Right kidney (tissue), 9 donors: ENCODE data around the gene UVRAG.

Source experiments
- DNase-seq: peaks from one replicate; pipeline ENCODE4 v3.0.0-alpha.2; 2016
- long read RNA-seq, 8 donors: transcript quantifications; one replicate each; lab custom pipeline, GENCODE V29; 2026

Gene UVRAG
- long read RNA-seq, donor 1, full-length matches to known transcripts, result 2 of 2 reads
- long read RNA-seq, donor 1, partial matches to known transcripts, result 0 of 2 reads
- long read RNA-seq, donor 1, other reads (novel, unspliced or antisense), result 0 of 2 reads
- long read RNA-seq, donor 2, full-length matches to known transcripts, result 2 of 2 reads
- long read RNA-seq, donor 2, partial matches to known transcripts, result 0 of 2 reads
- long read RNA-seq, donor 2, other reads (novel, unspliced or antisense), result 0 of 2 reads
- long read RNA-seq, donor 3, full-length matches to known transcripts, result 4 of 4 reads
- long read RNA-seq, donor 3, partial matches to known transcripts, result 0 of 4 reads
- long read RNA-seq, donor 3, other reads (novel, unspliced or antisense), result 0 of 4 reads
- long read RNA-seq, donor 4, full-length matches to known transcripts, result 5 of 5 reads
- long read RNA-seq, donor 4, partial matches to known transcripts, result 0 of 5 reads
- long read RNA-seq, donor 4, other reads (novel, unspliced or antisense), result 0 of 5 reads
- long read RNA-seq, donor 5, full-length matches to known transcripts, result 2 of 2 reads
- long read RNA-seq, donor 5, partial matches to known transcripts, result 0 of 2 reads
- long read RNA-seq, donor 5, other reads (novel, unspliced or antisense), result 0 of 2 reads
- long read RNA-seq, donor 6, full-length matches to known transcripts, result 1 of 1 reads
- long read RNA-seq, donor 6, partial matches to known transcripts, result 0 of 1 reads
- long read RNA-seq, donor 6, other reads (novel, unspliced or antisense), result 0 of 1 reads
- long read RNA-seq, donor 7, full-length matches to known transcripts, result 6 of 12 reads
- long read RNA-seq, donor 7, partial matches to known transcripts, result 6 of 12 reads
- long read RNA-seq, donor 7, other reads (novel, unspliced or antisense), result 0 of 12 reads
- long read RNA-seq, donor 8, full-length matches to known transcripts, result 3 of 3 reads
- long read RNA-seq, donor 8, partial matches to known transcripts, result 0 of 3 reads
- long read RNA-seq, donor 8, other reads (novel, unspliced or antisense), result 0 of 3 reads

DNA sequence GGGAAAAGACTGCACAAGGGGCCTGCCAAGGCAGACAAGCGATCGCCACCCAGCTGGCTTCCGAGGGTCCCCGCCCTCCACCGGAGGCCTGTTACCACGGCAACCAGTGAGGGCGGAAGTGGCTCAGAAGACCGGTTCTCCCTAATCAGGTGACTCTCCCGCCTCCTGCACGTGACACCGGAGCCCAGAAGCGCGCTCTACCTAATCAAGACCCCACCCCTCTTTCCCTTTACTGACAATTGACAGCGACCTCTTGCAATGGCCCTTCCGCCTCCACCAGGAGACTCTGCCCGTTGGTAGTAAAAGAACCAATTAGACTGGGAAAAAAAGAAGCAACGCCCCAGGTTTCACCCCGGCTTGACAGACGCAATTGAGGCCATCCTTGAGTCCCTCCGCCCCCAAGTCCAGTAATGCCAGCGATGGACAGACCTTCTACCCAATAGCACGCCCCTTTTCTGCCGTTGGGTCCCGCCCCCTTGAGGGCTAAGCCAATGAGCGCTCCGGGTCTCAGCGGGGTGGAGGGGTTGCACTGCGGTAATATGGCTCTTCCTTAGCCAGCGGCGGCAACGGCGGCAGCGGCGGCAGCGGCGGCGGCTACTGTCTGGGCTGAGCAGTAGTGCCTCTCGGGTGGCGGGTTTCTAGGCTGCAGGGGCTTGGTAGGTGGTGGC is at the start of gene UVRAG:
UVRAG (plus strand) TSS at position 534 of the 668 bp plus-strand sequence. CDS start 198 bp downstream, outside the sequence.
- peak; percentile 99 for DNase-seq

- DNase-seq, result no peak
Measured at GRCh38 chr11:75766443-75767227, 48.4 kb upstream of the UVRAG start.

GRCh38 chr11:75767228-75767572 is 47.8 kb upstream of the UVRAG start:
- DNase-seq, result no peak

DNA sequence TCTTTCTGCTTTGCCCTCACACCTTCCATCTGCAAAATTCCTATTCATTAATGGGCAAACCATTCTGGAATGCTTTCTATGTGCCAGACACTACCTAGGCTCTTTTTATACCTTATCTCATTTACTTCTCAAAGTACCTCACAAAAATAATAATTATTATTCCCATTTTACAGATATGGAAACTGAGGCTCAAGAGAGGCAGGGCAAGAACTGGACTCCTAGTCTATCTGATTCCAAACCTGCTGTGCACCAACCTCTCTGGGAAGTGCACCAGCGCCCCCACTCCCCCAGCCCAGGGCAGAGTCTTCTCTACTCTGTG is 47.3 kb upstream of the UVRAG start:
- no peak for DNase-seq

DNA sequence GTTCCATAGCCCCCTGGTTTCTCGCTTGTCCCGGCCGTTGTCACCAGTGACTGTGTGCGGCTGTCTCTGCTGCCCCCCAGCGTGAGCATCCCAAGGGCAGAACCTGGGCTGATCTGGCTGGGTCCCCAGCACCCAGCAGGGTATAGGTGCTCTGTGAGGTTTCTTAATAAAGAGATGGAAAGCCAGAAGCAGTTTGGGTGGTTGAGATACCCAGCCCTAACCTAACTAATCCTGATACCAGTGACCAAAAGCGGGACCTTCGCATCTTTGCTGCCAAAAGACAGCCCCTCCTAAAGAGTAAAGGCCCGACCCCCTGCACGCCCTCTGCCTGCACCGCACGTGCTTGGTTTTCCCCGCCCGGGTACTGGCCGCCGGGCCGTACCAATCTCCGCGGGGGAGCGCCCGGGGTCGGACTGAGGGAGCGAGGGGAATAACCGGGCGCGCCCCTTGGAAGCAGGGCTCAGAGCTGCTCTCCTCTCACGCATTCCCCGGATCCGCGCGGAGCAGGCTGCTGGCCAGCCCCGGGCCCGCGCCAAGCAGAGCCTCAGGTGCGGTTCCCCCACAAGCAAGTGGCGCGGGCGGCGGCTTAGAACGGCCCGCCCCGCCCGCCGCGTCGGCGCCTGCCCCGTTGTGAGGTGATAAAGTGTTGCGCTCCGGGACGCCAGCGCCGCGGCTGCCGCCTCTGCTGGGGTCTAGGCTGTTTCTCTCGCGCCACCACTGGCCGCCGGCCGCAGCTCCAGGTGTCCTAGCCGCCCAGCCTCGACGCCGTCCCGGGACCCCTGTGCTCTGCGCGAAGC is 46.7 kb upstream of the UVRAG start, which contains the start of gene DGAT2:
DGAT2 (plus strand) TSS at position 667 of the 797 bp plus-strand sequence. CDS start 214 bp downstream, outside the sequence.
- DNase-seq, result peak; percentile 91

- no peak for DNase-seq
Measured at GRCh38 chr11:75768909-75769771, 45.9 kb upstream of the UVRAG start.

GRCh38 chr11:75770102-75770501 is 44.9 kb upstream of the UVRAG start:
- DNase-seq, result no peak

DNA sequence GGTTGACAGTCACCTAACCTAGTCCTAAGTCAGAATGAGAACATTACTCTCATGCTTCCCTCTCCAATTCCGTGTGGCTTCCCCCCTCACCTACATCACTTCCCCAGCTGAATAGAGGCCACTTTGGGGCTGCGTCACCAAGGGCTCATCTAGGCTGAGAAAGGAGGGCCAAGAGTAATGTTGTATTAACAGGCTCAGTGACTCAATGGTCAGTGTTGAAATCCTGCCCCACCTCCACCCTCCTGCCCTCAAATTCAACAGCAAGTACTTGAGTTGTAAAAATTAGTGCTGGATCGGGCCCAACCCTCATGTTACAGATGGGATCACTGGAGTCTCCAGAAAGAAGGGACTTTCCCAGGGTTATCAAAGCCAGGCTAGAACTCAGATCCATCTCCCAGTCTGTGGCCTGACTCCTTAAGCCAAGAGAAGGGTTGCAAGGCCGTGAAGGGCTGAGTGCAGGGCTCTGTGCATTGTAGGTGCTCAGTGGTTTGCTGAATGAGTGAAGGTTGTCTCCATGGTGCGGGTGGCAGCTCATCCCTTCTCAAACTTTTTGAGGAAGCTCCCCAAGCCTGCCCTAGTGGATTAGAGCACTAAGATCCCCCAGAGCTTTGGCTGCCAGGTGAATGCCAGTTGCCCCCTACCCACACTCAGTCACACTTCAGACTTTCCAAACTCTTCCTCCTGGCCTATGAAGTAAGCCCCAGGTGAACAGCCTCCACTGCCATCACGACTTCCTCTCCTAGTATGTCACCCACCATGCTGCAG is 43.2 kb upstream of the UVRAG start:
- DNase-seq, result no peak

- no peak for DNase-seq
Measured at GRCh38 chr11:75773595-75774353, 41.2 kb upstream of the UVRAG start.

DNA sequence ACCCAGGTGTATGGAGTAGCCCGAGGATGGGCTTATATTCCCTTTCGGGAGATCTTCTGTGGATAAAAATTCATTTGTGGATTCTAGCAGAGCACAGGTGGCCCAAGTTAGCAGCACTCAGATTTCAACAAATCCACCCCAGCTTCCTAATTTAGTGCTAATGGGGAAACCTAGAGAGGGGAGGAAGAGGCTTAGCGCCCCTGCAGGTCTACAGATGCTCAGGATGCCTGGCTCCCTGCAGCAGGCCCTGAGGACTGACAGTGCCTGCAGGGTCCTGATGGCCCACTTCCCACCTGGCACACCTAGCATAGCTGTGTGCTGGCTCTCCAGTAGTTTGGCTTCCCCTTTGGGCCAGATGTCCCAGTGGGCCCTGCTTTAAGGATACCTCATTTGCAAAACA is 40.0 kb upstream of the UVRAG start:
- DNase-seq, result no peak

DNA sequence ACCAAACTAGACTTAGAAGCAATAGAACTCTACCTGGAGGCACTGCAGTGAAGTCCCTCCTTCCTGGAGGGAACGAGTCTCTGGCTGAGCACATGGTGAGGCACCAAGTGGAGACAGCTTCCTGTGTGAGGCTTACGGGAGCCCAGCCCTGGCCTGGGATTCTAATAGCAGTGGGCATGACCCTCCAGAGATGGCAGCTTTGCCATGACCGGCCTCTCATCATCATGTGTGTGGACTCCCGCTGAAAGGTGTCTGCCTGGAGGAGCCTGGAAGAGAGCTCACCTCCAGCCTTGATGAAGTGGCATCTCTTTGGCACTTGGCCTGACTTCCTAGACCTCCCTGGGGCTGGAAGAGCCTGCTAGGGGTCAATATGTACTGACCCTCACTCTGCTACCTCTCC is 38.5 kb upstream of the UVRAG start:
- DNase-seq, result no peak

GRCh38 chr11:75777461-75778110 is 37.4 kb upstream of the UVRAG start:
- DNase-seq, result no peak

DNA sequence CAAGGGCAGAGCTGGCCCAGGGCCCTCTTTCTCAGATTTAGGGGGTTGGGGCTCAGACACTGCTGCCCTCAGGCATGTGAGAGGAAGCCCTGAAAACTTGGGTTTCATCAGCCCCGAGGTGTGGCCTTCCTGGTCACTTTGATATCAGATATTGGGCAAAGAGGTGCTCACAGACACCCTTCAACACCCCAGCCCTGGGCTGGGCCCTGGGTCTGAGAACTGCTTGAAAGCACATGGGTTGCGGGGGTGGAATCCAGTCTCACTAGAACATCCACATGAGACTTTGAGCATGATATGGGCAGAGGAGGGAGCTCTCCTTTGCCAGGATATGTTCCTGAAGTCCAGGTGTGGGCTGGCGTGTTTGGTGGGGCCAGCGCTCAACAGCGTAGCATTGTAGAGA is 36.0 kb upstream of the UVRAG start:
- DNase-seq, result no peak

DNA sequence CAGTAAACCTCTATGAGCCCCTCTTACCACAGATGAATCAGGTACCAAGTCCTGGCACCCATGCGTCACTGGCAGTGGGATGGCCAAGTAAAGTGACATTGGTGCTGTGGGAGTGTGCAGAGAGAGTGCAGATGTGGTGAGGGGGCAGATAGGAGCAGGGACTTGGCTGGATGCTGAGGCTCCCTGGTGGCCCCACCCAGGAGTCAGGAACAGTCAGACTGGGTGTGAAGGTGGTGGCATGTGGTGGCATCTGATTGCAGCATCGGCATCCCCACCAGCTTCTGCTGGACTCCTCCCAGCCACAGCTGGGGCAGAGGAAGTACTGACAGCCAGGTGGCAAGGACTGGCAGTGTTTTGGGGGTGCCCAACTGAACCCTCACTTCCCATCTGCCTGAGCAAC is 35.0 kb upstream of the UVRAG start:
- DNase-seq, result no peak

GRCh38 chr11:75780888-75781287 is 34.1 kb upstream of the UVRAG start:
- no peak for DNase-seq

DNA sequence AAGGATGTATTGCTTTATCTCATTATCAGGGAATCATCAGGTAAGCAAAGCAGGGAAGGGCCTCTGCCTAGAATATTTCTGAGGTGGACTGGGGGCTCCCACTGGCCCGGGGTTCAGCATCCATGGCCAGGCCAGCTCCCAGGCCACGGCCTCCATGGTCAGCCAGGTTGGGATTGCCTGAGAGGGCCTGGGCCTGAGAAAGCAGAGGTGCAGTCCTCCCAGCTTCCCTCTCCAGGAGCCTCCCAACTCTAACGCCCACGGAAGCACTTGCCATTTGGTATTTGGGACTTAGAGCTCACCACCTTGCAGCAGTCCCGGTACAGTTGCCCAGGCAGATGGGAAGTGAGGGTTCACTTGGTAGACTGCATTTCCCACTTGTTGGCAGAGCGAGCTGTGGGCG is 33.7 kb upstream of the UVRAG start:
- no peak for DNase-seq

- no peak for DNase-seq
Measured at GRCh38 chr11:75781831-75782230, 33.2 kb upstream of the UVRAG start.
